GM21381 (cell line): ENCODE data around the gene RNF187.

ENCODE experiments used
- ATAC-seq: cut with Tn5 transposase; IDR thresholded peaks from one replicate; pipeline ENCODE4 v1.9.1; 2021; ENCODE audit warnings: mild to moderate bottlenecking, moderate library complexity; ENCODE audit not compliant: unreplicated experiment

The RNF187 gene

DNA sequence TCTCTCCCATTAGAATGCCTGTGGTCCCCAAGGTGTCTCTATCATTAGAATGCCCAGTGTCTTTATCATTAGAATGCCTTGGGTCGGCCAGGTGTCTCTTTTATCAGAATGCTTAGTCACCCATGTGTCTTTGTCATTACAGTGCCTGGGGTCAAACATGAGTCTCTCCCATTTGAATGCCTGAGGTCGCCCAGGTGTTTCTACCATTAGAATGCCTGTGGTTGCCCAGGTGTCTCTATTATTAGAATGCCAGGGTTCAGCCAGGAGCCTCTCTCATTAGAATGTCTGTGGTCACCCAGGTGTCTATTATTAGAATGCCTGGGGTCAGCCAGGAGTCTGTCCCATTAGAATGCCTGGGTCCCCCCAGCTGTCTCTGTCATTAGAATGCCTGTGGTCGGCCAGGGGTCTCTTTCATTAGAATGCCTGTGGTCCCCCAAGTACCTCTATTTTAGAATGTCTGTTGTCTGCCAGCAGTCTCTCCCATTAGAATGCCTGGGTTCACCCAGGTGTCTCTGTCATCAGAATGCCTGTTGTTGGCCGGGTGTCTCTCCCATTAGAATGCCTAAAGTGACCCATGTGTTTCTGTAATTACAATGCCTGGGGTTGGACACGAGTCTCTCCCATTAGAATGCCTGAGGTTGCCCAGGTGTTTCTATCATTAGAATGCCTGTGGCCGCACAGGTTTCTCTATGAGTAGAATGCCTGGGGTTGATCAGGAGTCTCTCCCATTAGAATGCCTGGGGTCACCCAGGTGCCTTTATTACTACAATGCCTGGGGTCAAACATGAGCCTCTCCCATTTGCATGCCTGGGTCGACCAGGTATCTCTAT is 57.1 kb downstream of the RNF187 start:
- no peak for ATAC-seq

GRCh38 chr1:228544921-228545591 is 57.9 kb downstream of the RNF187 start:
- ATAC-seq = no peak
